Measurements from ENCODE around the gene ADCY2. TPM values are rescaled to one million over a fixed set of nuclear protein-coding genes. Genes with fewer than 3 reads are reported as not detected.

The ADCY2 gene
- total RNA-seq, 2 experiments from 2014 or later = not detected

DNA sequence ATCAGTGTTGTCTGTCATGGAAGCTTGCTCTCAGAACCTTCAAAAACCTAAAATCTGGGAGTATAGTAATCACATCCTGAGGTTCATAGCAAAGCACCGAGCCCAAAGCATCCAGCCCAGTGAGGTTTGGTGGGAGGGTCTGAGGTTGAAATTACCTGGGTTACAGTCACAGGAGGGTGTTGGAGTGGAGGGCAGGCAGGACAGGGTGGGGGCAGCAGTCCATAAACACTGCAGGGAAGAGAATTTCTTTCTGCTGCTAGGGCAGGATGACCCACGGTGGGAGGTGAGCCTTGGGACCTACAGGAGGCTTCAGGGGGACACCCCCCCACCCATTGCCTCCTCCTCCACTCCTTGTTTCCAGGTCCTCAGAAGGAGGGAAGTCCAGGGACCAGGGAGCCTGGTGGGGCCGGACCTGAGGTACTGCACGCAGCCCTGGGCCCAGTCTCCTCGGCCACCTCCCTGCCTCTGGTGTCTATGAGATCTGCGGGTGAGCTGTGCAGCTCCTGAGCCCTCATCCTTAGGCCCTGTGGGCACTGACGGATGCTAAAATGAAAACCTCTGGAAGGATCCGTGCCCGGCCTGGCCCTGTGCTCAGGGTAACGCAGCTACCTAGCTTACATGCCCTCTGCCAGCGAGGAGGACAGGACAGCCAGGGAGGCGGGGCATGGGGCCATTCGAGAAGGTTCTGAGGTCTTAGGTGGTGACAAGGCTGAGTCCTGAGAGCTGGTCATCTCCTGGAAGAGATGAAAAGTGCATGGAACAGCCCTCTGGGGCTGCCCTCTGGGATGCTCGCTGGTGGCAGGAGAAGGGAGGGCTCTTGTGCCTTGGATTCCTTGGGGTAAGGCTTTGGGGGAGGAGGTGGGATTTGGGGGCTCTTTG lies 1.8 kb upstream of the ADCY2 start:
- BruUV-seq (replicated peaks) = no TSS peak

DNA sequence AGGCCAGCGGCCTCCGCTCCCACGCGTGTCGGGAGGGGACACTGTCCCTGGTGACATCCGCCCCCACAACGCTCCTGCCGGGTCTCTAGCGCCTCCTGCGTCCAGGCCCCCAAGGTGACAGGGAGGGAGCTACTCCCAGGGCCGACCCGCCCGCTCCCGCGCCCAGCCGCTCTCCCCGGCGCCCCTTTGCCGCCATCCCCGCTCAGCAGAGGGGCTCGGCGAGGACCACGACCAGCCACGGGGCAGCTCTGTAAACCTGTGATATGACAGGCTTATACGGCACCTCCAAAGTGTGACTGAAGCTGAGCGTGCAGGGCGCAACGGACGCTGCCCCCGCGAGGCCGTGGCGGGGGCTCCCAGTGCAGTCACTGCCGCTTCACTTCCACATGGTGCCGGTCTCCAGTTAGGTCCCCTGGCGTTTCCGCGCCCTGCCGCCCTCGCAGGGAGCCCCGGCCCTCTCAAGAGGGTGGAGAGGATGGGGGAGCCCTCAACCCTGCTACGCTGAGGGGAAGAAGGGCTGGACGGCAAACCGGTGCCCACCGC lies 978 bp upstream of the ADCY2 start:
- CTCF ChIA-PET (ENCODE audit: unreplicated experiment) = no interaction called here
- intact Hi-C loops (cut with micrococcal nuclease; ENCODE audit: unreplicated experiment) = no loop called here
- no peak for DNase-seq (ENCODE audit: low spot score)
- Histone ChIP-seq H3K79me2 (ENCODE audit: insufficient read depth, low read depth, low read length) (no peaks in the 10 kb centered on the region), H3K36me3 (ENCODE audit: insufficient read depth, low read length) (no peaks in the 10 kb centered on the region), H4K20me1 (ENCODE audit: insufficient read depth, low read length) (no peaks in the 10 kb centered on the region), H3K27ac (ENCODE audit: low read depth, low read length, poor library complexity, severe bottlenecking) (no peak overlapping the region), H3K9me3 (ENCODE audit: low read length) (no peaks in the 10 kb centered on the region), H2AFZ (ENCODE audit: low read length) (no peak overlapping the region), H3K4me1 (ENCODE audit: insufficient read depth, low read length, poor library complexity, severe bottlenecking) (no peaks in the 10 kb centered on the region), H3K9me2 (ENCODE audit: insufficient read depth, low read length) (no peaks in the 10 kb centered on the region), H3K4me2 (ENCODE audit: low read length) (no peak overlapping the region), H3K4me3 (ENCODE audit: low read depth, low read length, poor library complexity, severe bottlenecking) (no peak overlapping the region)
- TF ChIP-seq CTCF (conservative IDR thresholded peaks at IDR 0.05; ENCODE audit: low read length) (no peak), EZH2phosphoT487 (IDR thresholded peaks at IDR 0.05; ENCODE audit: borderline replicate concordance, low read depth, low read length) (no peak)
- no TSS peak for BruUV-seq (replicated peaks)
- POLR2A ChIA-PET = no interaction called here

More for the DNA sequence above, 1.8 kb upstream of the ADCY2 start:
- H4K20me1 ChIP-seq (ENCODE audit: insufficient read depth, low read length) = no peaks in the 10 kb centered on the region
- intact Hi-C loops (cut with micrococcal nuclease; ENCODE audit: unreplicated experiment) = no loop called here
- no peaks in the 10 kb centered on the region for H3K4me1 ChIP-seq (ENCODE audit: insufficient read depth, low read length, poor library complexity, severe bottlenecking)
- H3K9me3 ChIP-seq (ENCODE audit: low read length) = no peaks in the 10 kb centered on the region
- no peak overlapping the region for H2AFZ ChIP-seq (ENCODE audit: low read length)
- no peak for TF ChIP-seq CTCF (conservative IDR thresholded peaks at IDR 0.05; ENCODE audit: low read length)
- no peak for TF ChIP-seq EZH2phosphoT487 (IDR thresholded peaks at IDR 0.05; ENCODE audit: borderline replicate concordance, low read depth, low read length)
- DNase-seq (ENCODE audit: low spot score) = no peak
- H3K9me2 ChIP-seq (ENCODE audit: insufficient read depth, low read length) = no peaks in the 10 kb centered on the region
- H3K79me2 ChIP-seq (ENCODE audit: insufficient read depth, low read depth, low read length) = no peaks in the 10 kb centered on the region
- no peak overlapping the region for H3K27ac ChIP-seq (ENCODE audit: low read depth, low read length, poor library complexity, severe bottlenecking)
- CTCF ChIA-PET (ENCODE audit: unreplicated experiment) = no interaction called here
- POLR2A ChIA-PET = no interaction called here
- H3K4me2 ChIP-seq (ENCODE audit: low read length) = no peak overlapping the region
- H3K4me3 ChIP-seq (ENCODE audit: low read depth, low read length, poor library complexity, severe bottlenecking) = no peak overlapping the region
- no peaks in the 10 kb centered on the region for H3K36me3 ChIP-seq (ENCODE audit: insufficient read depth, low read length)

DNA sequence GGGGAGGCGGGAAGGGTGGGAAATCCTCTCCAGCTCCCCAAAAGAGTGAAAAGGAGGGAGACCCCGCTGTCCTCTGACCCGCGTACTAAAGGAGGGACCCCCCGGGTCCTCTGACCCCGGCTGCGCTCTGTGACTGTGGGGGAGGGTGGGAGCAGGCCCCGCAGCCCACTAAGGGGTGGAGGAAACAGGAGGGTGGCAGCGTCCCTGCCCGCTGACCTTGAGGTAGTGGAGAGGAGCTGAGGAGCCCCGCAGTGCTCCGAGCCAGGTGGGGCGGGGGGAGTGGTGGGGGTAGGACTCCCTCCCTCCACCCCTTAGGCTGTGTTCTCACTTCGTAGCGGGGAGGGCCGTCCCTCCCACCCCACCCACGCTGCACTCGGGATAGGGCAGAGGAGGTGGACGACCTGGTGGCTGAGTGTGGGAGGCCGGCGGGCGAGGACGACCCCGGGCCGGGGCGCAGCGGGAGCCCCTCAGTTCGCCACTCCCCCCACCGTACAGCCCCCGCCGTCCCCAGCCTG lies 449 bp upstream of the ADCY2 start:
- no peak overlapping the region for H3K4me3 ChIP-seq (ENCODE audit: low read depth, low read length, poor library complexity, severe bottlenecking)
- no peak overlapping the region for H3K4me2 ChIP-seq (ENCODE audit: low read length)
- no peaks in the 10 kb centered on the region for H3K79me2 ChIP-seq (ENCODE audit: insufficient read depth, low read depth, low read length)
- intact Hi-C loops (cut with micrococcal nuclease; ENCODE audit: unreplicated experiment) = no loop called here
- TF ChIP-seq EZH2phosphoT487 (IDR thresholded peaks at IDR 0.05; ENCODE audit: borderline replicate concordance, low read depth, low read length) (no peak), CTCF (conservative IDR thresholded peaks at IDR 0.05; ENCODE audit: low read length) (no peak)
- DNase-seq (ENCODE audit: low spot score) = no peak
- CTCF ChIA-PET (ENCODE audit: unreplicated experiment) = no interaction called here
- POLR2A ChIA-PET = no interaction called here
- H3K36me3 ChIP-seq (ENCODE audit: insufficient read depth, low read length) = no peaks in the 10 kb centered on the region
- H3K9me2 ChIP-seq (ENCODE audit: insufficient read depth, low read length) = no peaks in the 10 kb centered on the region
- H3K27ac ChIP-seq (ENCODE audit: low read depth, low read length, poor library complexity, severe bottlenecking) = no peak overlapping the region
- H2AFZ ChIP-seq (ENCODE audit: low read length) = no peak overlapping the region
- no peaks in the 10 kb centered on the region for H4K20me1 ChIP-seq (ENCODE audit: insufficient read depth, low read length)
- no peaks in the 10 kb centered on the region for H3K9me3 ChIP-seq (ENCODE audit: low read length)
- no TSS peak for BruUV-seq (replicated peaks)
- H3K4me1 ChIP-seq (ENCODE audit: insufficient read depth, low read length, poor library complexity, severe bottlenecking) = no peaks in the 10 kb centered on the region

Measured in OCI-LY7 (cell line).